ENCODE results near the gene PSMD3. TPM values are rescaled to one million over a fixed set of nuclear protein-coding genes. Genes with fewer than 3 reads are reported as not detected.

Gene PSMD3
- total and polyA plus RNA-seq, 2 donors (not counting 1 experiment from before 2014, with no cell fraction given), result 55.5 to 66.9 TPM

- peak overlapping the region; percentile 82 for H3K27ac ChIP-seq (ENCODE audit: insufficient read depth, low read length)
- peak overlapping the region; percentile 58 for H3K4me2 ChIP-seq (ENCODE audit: extremely low read depth, insufficient read depth, low read length)
Measured at GRCh38 chr17:40021451-40021971, 40.9 kb downstream of the PSMD3 start.

GRCh38 chr17:40022497-40022896 is 41.9 kb downstream of the PSMD3 start:
- Histone ChIP-seq H3K27me3 (ENCODE audit: control insufficient read depth, insufficient read depth, low read length) (no peaks in the 10 kb centered on the region), H3K4me1 (ENCODE audit: control insufficient read depth, extremely low read depth, insufficient read depth, low read length) (peaks cover 32% of the 10 kb centered on the region), H3K4me3 (replicated peaks in 1 of 4; ENCODE audit: control extremely low read depth in 1 of 4, insufficient read depth in 1 of 4, low read depth in 3 of 4, low read length in 4 of 4) (no peak overlapping the region), H3K9ac (ENCODE audit: insufficient read depth, low read length) (no peak overlapping the region), H3K79me2 (ENCODE audit: control insufficient read depth, insufficient read depth, low read length) (no peaks in the 10 kb centered on the region), H3K27ac (ENCODE audit: insufficient read depth, low read length) (no peak overlapping the region), H3K36me3 (ENCODE audit: control insufficient read depth, insufficient read depth, low read length) (peaks cover 21% of the 10 kb centered on the region), H2AFZ (ENCODE audit: low read length) (no peak overlapping the region), H3K4me2 (ENCODE audit: extremely low read depth, insufficient read depth, low read length) (no peak overlapping the region), H4K20me1 (ENCODE audit: control insufficient read depth, extremely low read depth, insufficient read depth, low read length) (no peaks in the 10 kb centered on the region), H3K9me3 (ENCODE audit: control insufficient read depth, insufficient read depth, low read depth, low read length) (no peaks in the 10 kb centered on the region)
- DNase-seq (ENCODE audit: low read depth in 2 of 2), result no peak
- TF ChIP-seq CTCF (conservative IDR thresholded peaks at IDR 0.05 in 1 of 2, IDR thresholded peaks at IDR 0.05 in 1 of 2; ENCODE audit: low read depth in 1 of 2, low read length in 2 of 2), result no peak
- no peak for TF ChIP-seq EZH2 (IDR thresholded peaks at IDR 0.05; ENCODE audit: low read length, missing control alignments)

More at GRCh38 chr17:40021451-40021971, 40.9 kb downstream of the PSMD3 start:
- TF ChIP-seq CTCF (conservative IDR thresholded peaks at IDR 0.05 in 1 of 2, IDR thresholded peaks at IDR 0.05 in 1 of 2; ENCODE audit: low read depth in 1 of 2, low read length in 2 of 2), result no peak
- no peak for TF ChIP-seq EZH2 (IDR thresholded peaks at IDR 0.05; ENCODE audit: low read length, missing control alignments)
- no peaks in the 10 kb centered on the region for H3K79me2 ChIP-seq (ENCODE audit: control insufficient read depth, insufficient read depth, low read length)
- H3K9me3 ChIP-seq (ENCODE audit: control insufficient read depth, insufficient read depth, low read depth, low read length), result no peaks in the 10 kb centered on the region
- H3K27me3 ChIP-seq (ENCODE audit: control insufficient read depth, insufficient read depth, low read length), result no peaks in the 10 kb centered on the region
- H2AFZ ChIP-seq (ENCODE audit: low read length), result no peak overlapping the region
- H3K4me3 ChIP-seq (replicated peaks in 1 of 4; ENCODE audit: control extremely low read depth in 1 of 4, insufficient read depth in 1 of 4, low read depth in 3 of 4, low read length in 4 of 4), result no peak overlapping the region
- H3K4me1 ChIP-seq (ENCODE audit: control insufficient read depth, extremely low read depth, insufficient read depth, low read length), result peaks cover 30% of the 10 kb centered on the region
- peak; percentile 53 to 69 for DNase-seq (ENCODE audit: low read depth in 2 of 2)
- H4K20me1 ChIP-seq (ENCODE audit: control insufficient read depth, extremely low read depth, insufficient read depth, low read length), result no peaks in the 10 kb centered on the region
- H3K9ac ChIP-seq (ENCODE audit: insufficient read depth, low read length), result no peak overlapping the region
- H3K36me3 ChIP-seq (ENCODE audit: control insufficient read depth, insufficient read depth, low read length), result peaks cover 18% of the 10 kb centered on the region

- Histone ChIP-seq H3K9ac (ENCODE audit: insufficient read depth, low read length) (no peak overlapping the region), H3K27ac (ENCODE audit: insufficient read depth, low read length) (no peak overlapping the region), H2AFZ (ENCODE audit: low read length) (no peak overlapping the region), H3K4me2 (ENCODE audit: extremely low read depth, insufficient read depth, low read length) (peak overlapping the region; percentile 15), H3K36me3 (ENCODE audit: control insufficient read depth, insufficient read depth, low read length) (peaks cover 21% of the 10 kb centered on the region), H3K27me3 (ENCODE audit: control insufficient read depth, insufficient read depth, low read length) (no peaks in the 10 kb centered on the region), H4K20me1 (ENCODE audit: control insufficient read depth, extremely low read depth, insufficient read depth, low read length) (no peaks in the 10 kb centered on the region), H3K4me1 (ENCODE audit: control insufficient read depth, extremely low read depth, insufficient read depth, low read length) (peaks cover 32% of the 10 kb centered on the region), H3K4me3 (replicated peaks in 1 of 4; ENCODE audit: control extremely low read depth in 1 of 4, insufficient read depth in 1 of 4, low read depth in 3 of 4, low read length in 4 of 4) (no peak overlapping the region), H3K79me2 (ENCODE audit: control insufficient read depth, insufficient read depth, low read length) (no peaks in the 10 kb centered on the region), H3K9me3 (ENCODE audit: control insufficient read depth, insufficient read depth, low read depth, low read length) (no peaks in the 10 kb centered on the region)
- DNase-seq (ENCODE audit: low read depth in 2 of 2), result no peak
- TF ChIP-seq EZH2 (IDR thresholded peaks at IDR 0.05; ENCODE audit: low read length, missing control alignments) (no peak), CTCF (conservative IDR thresholded peaks at IDR 0.05 in 1 of 2, IDR thresholded peaks at IDR 0.05 in 1 of 2; ENCODE audit: low read depth in 1 of 2, low read length in 2 of 2) (no peak)
Measured at GRCh38 chr17:40022961-40023541, 42.4 kb downstream of the PSMD3 start.
